Colonic mucosa (tissue), 4 donors: ENCODE measurements around the gene PPP2R2D. TPM values are rescaled to one million over a fixed set of nuclear protein-coding genes. Genes with fewer than 3 reads are reported as not detected.

Source experiments
- DNase-seq: peaks from one replicate; pipeline ENCODE4 v3.0.0-alpha.2; 2020
- H3K27ac ChIP-seq: fragments of 200-600 bp; one replicate; pipeline ENCODE4 v1.8.0; 2021
- H3K27me3 ChIP-seq: fragments of 200-600 bp; one replicate; pipeline ENCODE4 v1.8.0; 2021
- H3K36me3 ChIP-seq: fragments of 200-600 bp; one replicate; pipeline ENCODE4 v1.8.0; 2021
- H3K4me1 ChIP-seq: fragments of 200-600 bp; one replicate; pipeline ENCODE4 v1.8.0; 2021; ENCODE audit warnings: mild to moderate bottlenecking
- H3K4me3 ChIP-seq: fragments of 200-600 bp; one replicate; pipeline ENCODE4 v1.8.0; 2021
- H3K9ac ChIP-seq, 2 donors: one replicate each; pipeline ENCODE4 v1.7.0; 2013; ENCODE audit warnings: control low read depth in 2 of 2, low read depth in 2 of 2, low read length in 2 of 2
- H3K9me3 ChIP-seq: fragments of 200-600 bp; one replicate; pipeline ENCODE4 v1.8.0; 2021
- intact Hi-C: fragments of 100-400 bp; cut with DNase I; formaldehyde crosslinking; loops from one replicate; pipeline ENCODE4 v1.14.1; 2022
- total RNA-seq, 2 donors: library from RNA; stranded (reverse); fragmentation: NEBNext Ultra II Directional in 1 of 2; extraction: Animal tissue kit (Norgen Biotek cat#: 25700) in 1 of 2; gene quantifications; one replicate each; pipeline ENCODE4 v1.2.1, GENCODE V29; 2021
- TF ChIP-seq, protein P1 (sequence below): fragments of 200-600 bp; IDR thresholded peaks from one replicate; pipeline ENCODE4 v1.8.0; 2022; ENCODE audit warnings: antibody characterized with exemption, mild to moderate bottlenecking
- donor health status: healthy.
- donor health status: DM: no; HTN: no; CAD: no.
- donor health status: DM: no; HTN: no; CAD: no.

The PPP2R2D gene
- total RNA-seq, 2 donors from 2014 or later = 28.1 to 30.6 TPM

DNA sequence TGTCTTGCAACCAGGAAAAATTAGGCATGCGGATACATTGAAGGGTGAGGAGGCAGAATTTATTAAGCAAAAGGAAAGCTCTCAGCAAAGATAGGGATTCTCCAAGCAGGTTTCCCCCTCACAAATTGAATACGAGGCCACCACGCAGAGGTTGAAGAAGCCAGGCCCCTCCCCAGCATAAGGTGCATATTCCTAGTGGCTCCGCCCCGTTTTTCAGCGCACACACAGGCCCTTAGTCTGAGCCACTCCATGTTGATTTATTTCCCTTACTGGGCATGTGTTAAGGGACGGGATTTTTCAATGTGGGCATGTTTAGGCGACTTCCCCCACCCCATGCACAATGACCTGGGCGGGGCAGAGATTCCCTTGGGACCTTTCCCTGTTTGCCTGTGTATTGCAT lies 24.9 kb downstream of the PPP2R2D start:
- Histone ChIP-seq H3K4me1 (no peaks in the 10 kb centered on the region), H3K9me3 (no peaks in the 10 kb centered on the region)
- intact Hi-C loops = no loop called here

DNA sequence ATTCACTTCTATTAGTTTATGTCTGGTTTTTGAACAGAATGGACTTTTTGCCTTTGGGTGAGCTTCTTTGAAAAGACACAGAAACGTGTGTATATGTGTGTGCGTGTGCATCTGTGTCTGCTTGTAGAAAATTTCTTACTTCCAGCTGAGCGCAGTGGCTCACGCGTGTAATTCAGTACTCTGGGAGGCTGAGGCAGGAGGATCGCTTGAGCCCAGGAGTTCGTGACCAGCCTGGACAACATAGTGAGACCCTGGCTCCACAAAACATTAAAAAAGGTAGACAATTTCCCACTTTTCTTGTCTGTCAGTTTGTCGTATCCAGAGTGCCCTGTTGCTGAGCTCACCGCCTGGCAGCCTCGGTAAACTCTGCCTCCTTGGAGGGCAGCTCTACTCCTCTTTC lies 25.4 kb downstream of the PPP2R2D start:
- intact Hi-C loops = no loop called here
- DNase-seq = no peak

More for the DNA sequence above, 24.9 kb downstream of the PPP2R2D start:
- H3K27me3 ChIP-seq = no peaks in the 10 kb centered on the region
- H3K9ac ChIP-seq = no peak overlapping the region
- DNase-seq = no peak
- no peaks in the 10 kb centered on the region for H3K36me3 ChIP-seq
- TF ChIP-seq, protein P1, sequence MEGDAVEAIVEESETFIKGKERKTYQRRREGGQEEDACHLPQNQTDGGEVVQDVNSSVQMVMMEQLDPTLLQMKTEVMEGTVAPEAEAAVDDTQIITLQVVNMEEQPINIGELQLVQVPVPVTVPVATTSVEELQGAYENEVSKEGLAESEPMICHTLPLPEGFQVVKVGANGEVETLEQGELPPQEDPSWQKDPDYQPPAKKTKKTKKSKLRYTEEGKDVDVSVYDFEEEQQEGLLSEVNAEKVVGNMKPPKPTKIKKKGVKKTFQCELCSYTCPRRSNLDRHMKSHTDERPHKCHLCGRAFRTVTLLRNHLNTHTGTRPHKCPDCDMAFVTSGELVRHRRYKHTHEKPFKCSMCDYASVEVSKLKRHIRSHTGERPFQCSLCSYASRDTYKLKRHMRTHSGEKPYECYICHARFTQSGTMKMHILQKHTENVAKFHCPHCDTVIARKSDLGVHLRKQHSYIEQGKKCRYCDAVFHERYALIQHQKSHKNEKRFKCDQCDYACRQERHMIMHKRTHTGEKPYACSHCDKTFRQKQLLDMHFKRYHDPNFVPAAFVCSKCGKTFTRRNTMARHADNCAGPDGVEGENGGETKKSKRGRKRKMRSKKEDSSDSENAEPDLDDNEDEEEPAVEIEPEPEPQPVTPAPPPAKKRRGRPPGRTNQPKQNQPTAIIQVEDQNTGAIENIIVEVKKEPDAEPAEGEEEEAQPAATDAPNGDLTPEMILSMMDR = no peak
- H3K27ac ChIP-seq = no peak overlapping the region
- no peak overlapping the region for H3K4me3 ChIP-seq

DNA sequence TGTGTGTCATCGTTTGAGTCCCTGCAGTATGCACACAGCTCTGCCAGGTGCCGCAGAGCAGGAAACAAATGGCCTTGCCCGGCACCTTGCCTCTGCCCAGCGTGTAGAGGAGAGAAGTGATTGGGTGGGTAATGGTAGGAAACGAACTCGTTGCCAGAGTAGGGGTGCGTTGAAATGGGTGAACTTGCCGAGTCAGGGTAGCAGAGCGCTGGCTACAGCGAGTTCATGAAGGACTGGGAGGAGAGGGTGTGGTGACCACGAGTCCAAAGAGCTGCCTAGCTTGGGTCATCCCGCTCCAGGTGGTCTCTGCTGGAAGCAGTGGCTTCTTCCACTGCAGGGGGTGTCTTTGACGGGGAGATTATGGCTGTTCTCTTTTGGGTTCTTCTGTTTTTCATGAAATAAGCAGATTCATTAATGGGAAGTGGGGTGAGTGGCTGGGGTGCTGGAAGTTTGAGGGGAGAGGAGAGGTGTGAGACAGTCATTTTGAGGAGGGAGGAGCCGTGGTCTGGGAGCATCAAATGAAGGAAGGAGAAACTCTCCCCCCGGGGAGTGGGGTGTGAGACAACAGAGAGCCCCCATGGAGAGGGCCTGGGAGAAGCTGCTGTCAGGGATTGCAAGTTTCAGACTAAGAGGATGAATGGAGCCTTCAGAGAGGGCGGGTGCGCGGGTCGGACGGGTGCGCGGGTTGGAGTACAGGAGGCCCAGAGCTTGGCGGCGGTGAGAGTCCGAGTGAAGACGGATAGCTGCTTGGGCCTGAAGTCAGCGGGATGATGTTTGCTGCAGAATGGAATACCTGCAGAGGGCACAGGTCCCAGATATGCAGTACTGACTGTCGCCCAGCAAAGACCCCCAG lies 26.2 kb downstream of the PPP2R2D start:
- Histone ChIP-seq H3K27me3 (no peaks in the 10 kb centered on the region), H3K4me1 (no peaks in the 10 kb centered on the region), H3K4me3 (no peak overlapping the region), H3K9ac (no peak overlapping the region), H3K36me3 (no peaks in the 10 kb centered on the region), H3K27ac (no peak overlapping the region), H3K9me3 (no peaks in the 10 kb centered on the region)
- TF ChIP-seq, protein P1 = no peak
- intact Hi-C loops = no loop called here
- no peak for DNase-seq

More for the DNA sequence above, 25.4 kb downstream of the PPP2R2D start:
- Histone ChIP-seq H3K9me3 (no peaks in the 10 kb centered on the region), H3K4me3 (no peak overlapping the region), H3K27me3 (no peaks in the 10 kb centered on the region), H3K4me1 (no peaks in the 10 kb centered on the region), H3K36me3 (no peaks in the 10 kb centered on the region), H3K27ac (no peak overlapping the region), H3K9ac (no peak overlapping the region)
- TF ChIP-seq, protein P1 = no peak

DNA sequence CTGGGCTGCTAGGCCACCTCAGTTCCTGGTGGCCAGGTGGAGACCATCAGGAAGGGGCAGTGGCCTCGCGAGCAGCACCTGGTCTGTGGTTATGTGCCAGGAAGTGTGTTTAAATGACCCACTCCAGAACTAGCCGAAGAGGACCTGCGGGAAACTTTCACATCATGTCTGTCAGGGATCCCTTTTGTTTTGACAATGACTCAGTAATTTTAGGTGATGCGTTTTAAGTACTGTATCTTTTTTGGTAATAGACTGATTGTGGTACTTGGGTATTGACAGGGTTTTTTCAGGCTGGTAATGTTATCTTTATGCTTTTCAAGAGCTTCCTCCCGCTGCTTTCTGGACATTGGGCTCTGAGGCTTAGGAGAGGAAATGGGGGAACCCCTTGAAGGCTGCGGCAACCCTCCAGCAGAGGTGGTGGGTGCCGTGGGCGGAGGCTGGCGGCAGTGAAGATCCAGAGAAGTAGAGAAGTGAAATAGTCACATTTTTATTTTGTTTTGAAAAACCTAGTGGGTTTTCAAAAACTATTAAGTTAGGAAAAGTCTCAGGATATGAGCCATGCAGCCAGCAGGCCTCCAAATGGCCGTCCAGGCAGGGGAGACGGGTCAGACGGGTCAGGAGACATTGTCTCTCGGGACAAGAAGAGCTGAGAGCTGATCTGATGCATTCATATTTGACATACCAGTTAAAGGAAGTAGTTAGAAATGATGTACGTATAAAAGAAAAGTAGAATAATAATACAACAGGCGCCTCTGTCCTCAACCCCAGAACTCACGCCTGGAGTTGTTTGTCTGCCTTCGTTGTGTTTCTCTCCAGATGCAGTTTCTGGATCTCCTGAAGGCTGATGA lies 27.7 kb downstream of the PPP2R2D start:
- Histone ChIP-seq H3K4me1 (peaks cover 3% of the 10 kb centered on the region), H3K9ac (no peak overlapping the region), H3K27me3 (no peaks in the 10 kb centered on the region), H3K36me3 (no peaks in the 10 kb centered on the region), H3K27ac (no peak overlapping the region), H3K9me3 (no peaks in the 10 kb centered on the region), H3K4me3 (no peak overlapping the region)
- DNase-seq = no peak
- intact Hi-C loops = no loop called here
- TF ChIP-seq, protein P1 = no peak

DNA sequence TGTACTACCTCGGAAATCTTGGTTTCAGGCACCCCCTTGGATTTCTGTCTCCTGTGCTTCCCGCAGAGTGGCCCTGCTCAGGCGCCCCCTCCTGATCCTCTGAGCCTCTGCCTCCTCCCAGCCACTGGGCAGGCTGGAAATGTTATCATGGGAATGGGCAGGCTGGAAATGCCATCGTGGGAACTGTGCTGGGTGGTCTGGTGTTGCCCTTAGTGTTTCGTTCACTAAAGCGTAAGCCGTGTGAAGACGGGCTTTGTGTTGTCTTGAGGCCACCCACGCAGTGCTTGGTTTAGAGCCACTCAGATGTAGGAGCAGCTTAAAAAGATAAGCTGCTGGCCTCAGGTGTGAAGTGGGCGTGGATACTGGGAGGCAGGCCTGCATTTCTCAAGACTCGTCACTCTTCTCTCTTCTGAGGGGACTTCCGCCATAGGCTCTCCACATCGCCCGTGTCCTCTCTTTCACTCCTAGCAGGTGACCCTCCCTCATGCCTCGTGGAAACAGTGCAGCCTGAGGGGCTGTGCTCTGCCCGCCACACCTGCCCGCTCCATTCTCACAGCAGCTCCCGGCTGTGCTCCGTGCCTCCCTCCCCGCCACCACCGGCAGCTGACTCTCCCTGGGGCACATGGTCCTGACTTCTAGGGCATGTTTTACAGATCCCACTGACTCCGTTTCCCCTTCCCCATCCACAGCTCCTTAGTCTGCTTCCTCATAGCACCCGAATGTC lies 28.5 kb downstream of the PPP2R2D start:
- Histone ChIP-seq H3K4me3 (no peak overlapping the region), H3K27ac (no peak overlapping the region), H3K9ac (no peak overlapping the region), H3K9me3 (no peaks in the 10 kb centered on the region), H3K4me1 (peaks cover 4% of the 10 kb centered on the region), H3K36me3 (no peaks in the 10 kb centered on the region), H3K27me3 (no peaks in the 10 kb centered on the region)
- intact Hi-C loops = no loop called here
- DNase-seq = no peak
- TF ChIP-seq, protein P1 = no peak
